B cell (primary cell): ENCODE data around the gene LHFPL4.

ENCODE experiments used
- EZH2 ChIP-seq: IDR thresholded peaks from 2 replicates; pipeline ENCODE4 v1.6.1; 2012; ENCODE audit warnings: borderline replicate concordance, low read depth, mild to moderate bottlenecking, moderate library complexity, low read length; ENCODE audit not compliant: insufficient read depth, poor library complexity, severe bottlenecking
- TF ChIP-seq, protein P1 (sequence below): fragments of 200-600 bp; IDR thresholded peaks from one replicate; pipeline ENCODE4 v1.8.0; 2022; ENCODE audit warnings: antibody characterized with exemption, mild to moderate bottlenecking

DNA sequence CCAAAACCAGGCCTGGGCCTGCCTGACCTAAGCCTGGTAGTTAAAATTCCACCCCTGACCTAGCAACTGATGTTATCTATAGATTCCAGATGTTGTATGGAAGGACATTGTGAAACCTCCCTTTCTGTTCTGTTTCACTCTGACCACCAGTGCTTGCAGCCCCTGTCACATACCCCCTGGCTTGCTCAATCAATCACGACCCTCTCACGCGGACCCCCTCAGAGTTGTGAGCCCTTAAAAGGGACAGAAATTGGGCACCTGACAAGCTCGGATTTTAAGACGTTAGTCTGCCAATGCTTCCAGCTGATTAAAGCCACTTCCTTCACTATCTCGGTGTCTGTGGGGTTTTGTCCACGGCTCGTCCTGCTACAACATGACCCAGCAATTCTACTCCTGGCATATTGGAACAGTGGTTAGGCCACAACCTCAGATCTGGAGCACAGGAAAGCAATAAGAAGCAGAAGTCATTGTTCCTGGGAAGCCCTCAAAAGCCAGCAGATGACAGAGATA lies 36.7 kb upstream of the LHFPL4 start:
- TF ChIP-seq, protein P1, sequence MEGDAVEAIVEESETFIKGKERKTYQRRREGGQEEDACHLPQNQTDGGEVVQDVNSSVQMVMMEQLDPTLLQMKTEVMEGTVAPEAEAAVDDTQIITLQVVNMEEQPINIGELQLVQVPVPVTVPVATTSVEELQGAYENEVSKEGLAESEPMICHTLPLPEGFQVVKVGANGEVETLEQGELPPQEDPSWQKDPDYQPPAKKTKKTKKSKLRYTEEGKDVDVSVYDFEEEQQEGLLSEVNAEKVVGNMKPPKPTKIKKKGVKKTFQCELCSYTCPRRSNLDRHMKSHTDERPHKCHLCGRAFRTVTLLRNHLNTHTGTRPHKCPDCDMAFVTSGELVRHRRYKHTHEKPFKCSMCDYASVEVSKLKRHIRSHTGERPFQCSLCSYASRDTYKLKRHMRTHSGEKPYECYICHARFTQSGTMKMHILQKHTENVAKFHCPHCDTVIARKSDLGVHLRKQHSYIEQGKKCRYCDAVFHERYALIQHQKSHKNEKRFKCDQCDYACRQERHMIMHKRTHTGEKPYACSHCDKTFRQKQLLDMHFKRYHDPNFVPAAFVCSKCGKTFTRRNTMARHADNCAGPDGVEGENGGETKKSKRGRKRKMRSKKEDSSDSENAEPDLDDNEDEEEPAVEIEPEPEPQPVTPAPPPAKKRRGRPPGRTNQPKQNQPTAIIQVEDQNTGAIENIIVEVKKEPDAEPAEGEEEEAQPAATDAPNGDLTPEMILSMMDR: no peak
- TF ChIP-seq EZH2: no peak
